Measurements from ENCODE around the gene RAMACL. TPM values are rescaled to one million over a fixed set of nuclear protein-coding genes. Genes with fewer than 3 reads are reported as not detected.

Gene RAMACL
- total RNA-seq, 6 donors from 2014 or later = 3.7 to 13.0 (median 7.9) TPM

DNA sequence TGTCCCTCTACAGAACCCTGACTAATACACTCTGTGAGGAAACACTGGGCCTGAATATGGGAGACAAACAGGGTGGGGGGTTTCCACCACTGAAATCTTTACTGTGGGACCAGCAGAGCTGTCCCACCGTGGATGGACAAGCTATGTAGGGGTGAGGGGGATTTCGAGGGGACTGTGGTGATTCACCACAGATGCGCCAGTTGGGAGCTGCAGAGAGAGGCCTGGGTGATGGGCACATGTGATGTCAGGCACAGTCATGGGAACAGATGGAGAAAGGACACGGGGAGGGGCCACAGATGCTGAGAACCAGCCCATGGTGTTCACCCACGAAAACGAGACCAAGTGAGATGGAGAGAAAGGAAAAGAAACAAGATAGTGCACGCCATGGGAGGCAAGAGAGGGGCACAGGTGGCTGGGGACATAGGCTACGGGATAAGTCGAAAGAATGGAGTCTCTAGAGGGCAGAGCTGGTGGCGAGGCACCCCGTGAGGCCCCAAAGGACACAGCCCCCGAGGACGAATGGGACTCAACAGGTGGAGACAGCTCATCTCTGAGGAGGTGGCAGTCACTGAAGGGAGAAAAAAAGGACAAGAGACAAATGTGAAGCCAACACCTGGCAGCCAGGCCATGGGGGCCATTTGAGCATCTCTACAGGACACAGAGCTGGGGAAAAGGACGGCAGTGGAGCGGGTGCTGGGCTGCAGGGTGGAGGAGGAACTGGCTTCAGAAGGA is 10.5 kb upstream of the RAMACL start:
- Histone ChIP-seq H3K36me3 (no peaks in the 10 kb centered on the region), H3K4me3 (no peak overlapping the region), H3K9me3 (no peaks in the 10 kb centered on the region), H3K4me1 (peaks cover 37 to 42% (median 40%) of the 10 kb centered on the region in 4 donors), H3K27me3 (no peaks in the 10 kb centered on the region), H3K27ac (peak overlapping the region; percentile 69 to 87 (median 76))
- 92% methylated on average over 15 of the region's 15 CpGs for WGBS, 2 donors
- TF ChIP-seq POLR2A (IDR thresholded peaks at IDR 0.05) = no peak
- no peak for TF ChIP-seq CTCF (IDR thresholded peaks at IDR 0.05)
- TF ChIP-seq POLR2AphosphoS5 (IDR thresholded peaks at IDR 0.05) = no peak
- TF ChIP-seq EP300 (IDR thresholded peaks at IDR 0.05) = no peak
- ATAC-seq (ENCODE audit: low FRiP score in 2 of 2) (no peak), DNase-seq (no peak)

GRCh38 chr6:166595949-166596348 is 9.5 kb upstream of the RAMACL start:
- Histone ChIP-seq H3K27me3 (no peaks in the 10 kb centered on the region), H3K4me3 (no peak overlapping the region), H3K9me3 (no peaks in the 10 kb centered on the region), H3K4me1 (peaks cover 37 to 48% (median 40%) of the 10 kb centered on the region in 4 donors), H3K27ac (peak overlapping the region; percentile 16 to 87 (median 76)), H3K36me3 (no peaks in the 10 kb centered on the region)
- TF ChIP-seq POLR2AphosphoS5 (IDR thresholded peaks at IDR 0.05) (no peak), EP300 (IDR thresholded peaks at IDR 0.05) (no peak), POLR2A (IDR thresholded peaks at IDR 0.05) (no peak), CTCF (IDR thresholded peaks at IDR 0.05) (no peak)
- no peak for ATAC-seq (ENCODE audit: low FRiP score in 2 of 2)
- DNase-seq = no peak
- 84 to 86% methylated on average over 6 of the region's 6 CpGs for WGBS, 2 donors

GRCh38 chr6:166595061-166595780 is 8.7 kb upstream of the RAMACL start:
- Histone ChIP-seq H3K4me3 (no peak overlapping the region), H3K27me3 (no peaks in the 10 kb centered on the region), H3K36me3 (no peaks in the 10 kb centered on the region), H3K4me1 (peaks cover 37 to 50% (median 40%) of the 10 kb centered on the region in 4 donors), H3K9me3 (no peaks in the 10 kb centered on the region), H3K27ac (peak overlapping the region; percentile 16 to 87 (median 76))
- DNase-seq = no peak
- WGBS, 2 donors = 91 to 94% methylated on average over 13 of the region's 13 CpGs
- ATAC-seq (ENCODE audit: low FRiP score in 2 of 2) = peak in 1 of 2 donors; percentile 78
- TF ChIP-seq POLR2A (IDR thresholded peaks at IDR 0.05) (no peak), POLR2AphosphoS5 (IDR thresholded peaks at IDR 0.05) (no peak)

GRCh38 chr6:166592821-166593220 is 6.3 kb upstream of the RAMACL start:
- TF ChIP-seq POLR2A (IDR thresholded peaks at IDR 0.05) = no peak
- TF ChIP-seq POLR2AphosphoS5 (IDR thresholded peaks at IDR 0.05) = no peak
- TF ChIP-seq EP300 (IDR thresholded peaks at IDR 0.05) = no peak
- TF ChIP-seq CTCF (IDR thresholded peaks at IDR 0.05) = no peak
- no peak overlapping the region for H3K27ac ChIP-seq
- H3K4me1 ChIP-seq = peaks cover 38 to 53% (median 41%) of the 10 kb centered on the region in 4 donors
- no peaks in the 10 kb centered on the region for H3K27me3 ChIP-seq
- DNase-seq (no peak), ATAC-seq (ENCODE audit: low FRiP score in 2 of 2) (no peak)
- no peak overlapping the region for H3K4me3 ChIP-seq
- no peaks in the 10 kb centered on the region for H3K9me3 ChIP-seq
- H3K36me3 ChIP-seq = no peaks in the 10 kb centered on the region
- 86 to 93% methylated on average over 9 of the region's 9 CpGs for WGBS, 2 donors

DNA sequence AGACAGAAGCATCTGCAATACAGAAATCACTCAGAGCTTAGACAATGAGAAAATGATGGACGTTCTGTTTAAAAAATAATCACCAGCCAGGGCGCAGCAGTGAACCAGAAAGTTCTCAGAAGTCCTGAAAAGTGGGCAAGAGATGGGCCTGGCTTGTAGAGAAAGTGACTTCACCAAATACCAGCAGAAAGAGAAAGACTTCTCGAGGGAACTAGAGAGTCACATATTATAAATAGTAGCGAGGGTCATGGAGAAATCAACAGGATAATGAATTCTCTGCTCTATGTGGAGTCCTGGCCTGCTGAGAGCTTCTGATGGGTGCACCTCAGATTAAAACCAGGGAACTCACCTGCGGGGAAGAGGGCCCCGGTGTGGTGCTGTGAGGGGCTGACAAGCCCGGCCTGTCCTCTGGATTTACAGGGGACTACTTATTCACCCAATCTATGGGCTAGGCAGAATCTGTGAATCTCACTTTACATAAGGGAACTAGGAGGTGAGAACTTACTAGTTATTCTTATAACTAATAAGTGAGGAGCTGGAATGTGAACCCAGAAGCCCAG is 5.6 kb upstream of the RAMACL start:
- WGBS, 2 donors = 85 to 87% methylated on average over 7 of the region's 7 CpGs
- peaks cover 38 to 48% (median 40%) of the 10 kb centered on the region in 4 donors for H3K4me1 ChIP-seq

More for the DNA sequence above, 5.6 kb upstream of the RAMACL start:
- H3K4me3 ChIP-seq = no peak overlapping the region
- H3K27ac ChIP-seq = no peak overlapping the region
- no peaks in the 10 kb centered on the region for H3K36me3 ChIP-seq
- H3K9me3 ChIP-seq = no peaks in the 10 kb centered on the region
- no peak for DNase-seq
- ATAC-seq (ENCODE audit: low FRiP score in 2 of 2) = no peak
- no peaks in the 10 kb centered on the region for H3K27me3 ChIP-seq
- TF ChIP-seq POLR2AphosphoS5 (IDR thresholded peaks at IDR 0.05) (no peak), CTCF (IDR thresholded peaks at IDR 0.05) (no peak)

Measured in upper lobe of left lung (tissue), 6 donors.